Activated CD8-positive, alpha-beta memory T cell treated with anti-CD3 and anti-CD28 coated beads, Interleukin-2, amount 50 U/mL, for 1 hour (primary cell): ENCODE measurements around the gene RFX1.
"Not testable (repeated sequence)": the region's sequence is repeated elsewhere in the genome, so short reads cannot be mapped to it uniquely, and the experiment has no call there.

ENCODE experiments used
- DNase-seq: peaks from one replicate; pipeline ENCODE4 v3.0.0-alpha.2; 2020; ENCODE audit errors: extremely low read depth

Gene RFX1

GRCh38 chr19:14006085-14006765 is at the start of gene RFX1:
RFX1 (minus strand) TSS chr19:14006320; CDS start chr19:13993843, 12,477 bp downstream.
- DNase-seq: peak; percentile 99

GRCh38 chr19:14055396-14055795 is 49.3 kb upstream of the RFX1 start:
- no peak for DNase-seq

- DNase-seq: no peak
These were observed 48.6 kb upstream of the RFX1 start for GRCh38 chr19:14054721-14055120.

GRCh38 chr19:14054099-14054498 is 48.0 kb upstream of the RFX1 start:
- DNase-seq: no peak

GRCh38 chr19:14053500-14053899 is 47.4 kb upstream of the RFX1 start:
- no peak for DNase-seq

GRCh38 chr19:14053032-14053431 is 46.9 kb upstream of the RFX1 start:
- DNase-seq: no peak

DNA sequence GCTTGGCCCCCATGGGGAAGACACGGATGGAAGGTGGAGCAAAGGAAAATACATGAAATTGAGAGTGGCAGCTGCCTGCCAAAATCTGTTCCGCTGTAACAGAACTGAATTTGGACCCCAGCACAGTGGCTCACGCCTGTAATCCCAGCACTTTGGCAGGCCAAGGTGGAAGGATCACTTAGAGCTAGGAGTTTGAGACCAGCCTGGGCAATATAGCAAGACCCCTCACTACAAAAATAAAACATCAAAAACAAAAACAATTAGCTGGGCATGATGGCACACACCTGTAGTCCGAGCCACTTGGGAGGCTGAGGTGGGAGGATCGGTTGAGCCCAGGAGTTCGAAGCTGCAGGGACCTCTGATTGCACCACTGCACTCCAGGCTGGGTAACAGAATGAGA is 46.4 kb upstream of the RFX1 start:
- DNase-seq: no peak

DNA sequence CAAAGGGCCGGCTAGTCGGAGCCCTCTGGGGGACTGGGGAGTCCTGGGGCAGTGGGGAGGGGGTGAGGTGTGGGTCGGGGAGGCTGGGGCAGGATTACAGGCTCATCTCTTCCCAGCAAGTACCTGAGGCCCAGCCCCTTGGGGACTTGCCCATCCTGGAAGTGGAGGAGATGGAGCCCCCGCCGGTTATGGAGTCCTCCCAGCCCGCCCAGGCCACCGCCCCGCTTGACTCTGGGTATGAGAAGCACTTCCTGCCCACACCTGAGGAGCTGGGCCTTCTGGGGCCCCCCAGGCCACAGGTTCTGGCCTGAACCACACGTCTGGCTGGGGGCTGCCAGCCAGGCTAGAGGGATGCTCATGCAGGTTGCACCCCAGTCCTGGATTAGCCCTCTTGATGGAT is 45.9 kb upstream of the RFX1 start:
- DNase-seq: no peak

DNA sequence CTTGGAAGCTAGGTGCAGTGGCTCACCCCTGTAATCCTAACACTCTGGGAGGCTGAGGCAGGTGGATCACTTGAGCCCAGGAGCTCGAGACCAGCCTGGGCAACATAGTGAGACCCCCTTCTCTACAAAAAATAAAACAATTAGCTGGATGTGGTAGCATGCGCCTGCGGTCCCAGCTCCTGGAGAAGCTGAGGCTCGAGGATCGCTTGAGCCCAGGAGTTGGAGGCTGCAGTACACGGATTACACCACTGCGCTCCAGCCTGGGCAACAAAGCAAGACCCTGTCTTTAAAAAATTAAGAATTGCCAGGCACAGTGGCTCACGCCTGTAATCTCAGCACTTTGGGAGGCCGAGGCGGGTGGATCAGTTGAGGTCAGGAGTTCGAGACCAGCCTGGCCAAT is 44.8 kb upstream of the RFX1 start:
- not testable (repeated sequence) for DNase-seq

DNA sequence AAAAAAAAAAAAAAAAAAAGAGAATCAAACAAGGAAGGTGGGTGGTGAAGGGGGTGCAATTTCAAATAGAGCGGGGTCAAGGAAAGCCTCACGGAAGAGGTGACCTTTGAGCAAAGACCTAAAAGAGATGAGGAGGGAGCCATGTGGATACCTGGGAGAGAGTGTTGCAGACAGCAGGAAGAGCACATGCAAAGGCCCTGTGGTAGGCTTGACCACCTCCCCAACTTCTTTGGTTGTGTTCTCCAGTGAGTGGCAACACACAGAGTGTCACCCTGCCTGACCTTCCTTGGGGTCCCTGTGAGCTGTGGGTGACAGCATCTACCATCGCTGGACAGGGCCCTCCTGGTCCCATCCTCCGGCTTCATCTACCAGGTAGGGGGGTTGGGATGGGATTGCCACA is 44.4 kb upstream of the RFX1 start:
- DNase-seq: no peak

DNA sequence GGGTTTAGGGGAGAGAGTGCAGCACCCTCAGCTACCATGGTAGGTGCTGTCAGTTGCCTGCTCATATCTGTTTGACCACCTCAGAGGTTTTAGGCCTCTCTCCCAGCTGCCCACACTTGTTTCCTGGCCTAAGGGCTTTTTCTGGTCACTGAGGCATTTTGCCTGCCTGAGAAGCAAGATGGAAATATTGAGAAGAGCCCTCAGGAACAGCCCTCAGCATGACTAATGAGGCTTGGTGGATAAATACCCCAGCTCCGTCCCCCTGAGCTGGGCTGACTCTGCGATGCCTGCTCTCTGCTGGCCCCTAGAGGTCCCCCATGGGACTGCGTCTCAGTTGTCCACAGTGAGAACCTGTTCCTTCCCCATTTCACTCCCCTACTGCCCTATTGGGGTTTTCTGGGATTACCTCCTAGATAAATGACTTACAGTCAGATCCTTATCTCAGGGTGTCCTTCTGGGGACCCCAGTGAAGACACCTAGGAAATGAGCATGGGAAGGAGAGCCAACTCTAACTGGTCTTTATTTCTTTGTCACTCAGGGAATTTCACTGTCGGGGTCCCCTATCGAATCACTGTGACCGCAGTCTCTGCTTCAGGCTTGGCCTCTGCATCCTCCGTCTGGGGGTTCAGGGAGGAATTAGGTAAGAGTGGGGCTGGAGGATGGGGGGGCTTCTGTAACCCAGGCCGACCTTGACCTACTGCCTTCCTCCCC is 42.5 kb upstream of the RFX1 start:
- no peak for DNase-seq

DNA sequence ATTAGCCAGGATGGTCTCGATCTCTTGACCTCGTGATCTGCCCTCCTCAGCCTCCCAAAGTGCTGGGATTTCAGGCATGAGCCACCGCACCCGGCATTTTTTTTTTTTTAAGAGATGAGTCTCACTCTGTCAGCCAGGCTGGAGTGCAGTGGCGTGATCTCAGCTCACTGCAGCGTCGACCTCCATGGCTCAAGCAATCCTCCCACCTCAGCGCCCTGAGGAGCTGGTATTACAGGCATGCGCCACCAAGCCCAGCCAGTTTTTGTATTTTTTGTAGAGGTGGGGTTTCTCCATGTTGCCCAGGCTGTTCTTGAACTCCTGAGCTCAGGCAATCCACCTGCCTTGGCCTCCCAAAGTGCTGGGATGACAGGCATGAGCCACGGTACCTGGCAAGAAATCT is 41.7 kb upstream of the RFX1 start:
- not testable (repeated sequence) for DNase-seq

DNA sequence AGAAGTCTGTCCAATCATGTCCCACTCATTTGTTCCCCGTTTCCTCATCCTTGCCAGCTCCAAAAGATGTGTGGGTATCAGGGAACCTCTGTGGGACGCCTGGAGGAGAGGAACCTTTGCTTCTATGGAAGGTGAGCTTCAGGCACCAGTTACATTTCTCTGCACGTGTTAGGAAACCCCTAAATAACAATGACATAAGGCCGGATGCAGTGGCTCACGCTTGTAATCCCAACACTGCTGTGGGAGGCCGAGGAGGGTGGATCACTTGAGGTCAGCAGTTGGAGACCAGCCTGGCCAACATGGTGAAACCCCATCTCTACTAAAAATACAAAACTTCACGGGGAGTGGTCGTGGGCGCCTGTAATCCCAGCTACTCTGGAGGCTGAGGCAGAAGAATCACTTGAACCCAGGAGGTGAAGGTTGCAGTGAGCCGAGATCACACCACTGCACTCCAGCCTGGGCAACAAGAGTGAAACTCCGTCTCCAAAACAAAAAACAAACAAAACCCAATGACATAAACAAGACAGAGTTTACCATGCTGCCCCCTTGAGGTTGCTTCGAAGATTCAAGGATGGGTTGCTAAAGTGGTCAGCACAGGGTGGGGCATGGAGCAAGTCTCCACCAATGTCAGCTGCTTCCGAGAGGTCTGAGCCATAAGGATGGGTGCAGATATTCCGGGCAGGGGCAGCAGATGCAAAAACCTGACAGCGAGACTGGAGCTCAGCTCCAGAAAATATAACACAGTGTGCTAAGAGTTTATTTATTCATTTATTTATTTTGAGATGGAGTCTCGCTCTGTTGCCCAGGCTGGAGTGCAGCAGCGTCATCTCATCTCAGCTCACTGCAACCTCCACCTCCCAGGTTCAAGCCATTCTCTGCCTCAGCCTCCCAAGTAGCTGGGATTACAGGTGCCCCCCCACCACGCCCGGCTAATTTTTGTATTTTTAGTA is 36.8 kb upstream of the RFX1 start:
- not testable (repeated sequence) for DNase-seq

GRCh38 chr19:14039181-14039580 is 33.1 kb upstream of the RFX1 start:
- no peak for DNase-seq

DNA sequence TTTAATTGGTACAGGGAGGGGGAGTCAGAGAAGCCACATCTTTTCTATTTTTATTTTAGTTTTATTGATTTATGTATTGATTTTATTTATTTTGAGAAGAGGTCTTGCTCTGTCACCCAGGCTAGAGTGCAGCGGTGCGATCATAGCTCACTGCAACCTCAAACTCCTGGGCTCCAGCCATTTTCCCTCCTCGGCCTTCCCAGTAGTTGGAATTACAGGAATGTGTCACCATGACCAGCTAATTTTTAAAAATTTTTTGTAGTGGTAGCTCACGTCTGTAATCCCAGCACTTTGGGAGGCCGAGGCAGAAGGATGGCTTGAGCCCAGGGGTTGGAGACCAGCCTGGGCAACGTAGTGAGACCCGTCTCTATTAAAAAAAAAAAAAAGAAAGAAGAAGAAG is 29.6 kb upstream of the RFX1 start:
- no peak for DNase-seq

DNA sequence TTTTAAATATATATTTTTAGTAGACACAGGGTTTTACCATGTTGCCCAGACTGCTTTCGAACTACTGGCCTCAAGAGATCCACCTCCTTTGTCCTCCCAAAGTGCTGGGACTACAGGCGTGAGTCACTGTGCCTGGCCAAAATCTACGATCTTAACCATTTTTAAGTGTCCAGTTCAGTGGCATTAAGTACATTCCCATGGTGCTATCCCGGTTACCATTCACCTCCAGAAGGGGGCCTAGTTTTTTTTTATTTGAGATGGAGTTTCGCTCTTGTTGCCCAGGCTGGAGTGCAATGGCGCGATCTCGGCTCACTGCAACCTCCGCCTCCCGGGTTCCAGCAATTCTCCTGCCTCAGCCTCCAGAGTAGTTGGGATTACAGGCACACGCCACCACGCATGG is 29.0 kb upstream of the RFX1 start:
- not testable (repeated sequence) for DNase-seq

DNA sequence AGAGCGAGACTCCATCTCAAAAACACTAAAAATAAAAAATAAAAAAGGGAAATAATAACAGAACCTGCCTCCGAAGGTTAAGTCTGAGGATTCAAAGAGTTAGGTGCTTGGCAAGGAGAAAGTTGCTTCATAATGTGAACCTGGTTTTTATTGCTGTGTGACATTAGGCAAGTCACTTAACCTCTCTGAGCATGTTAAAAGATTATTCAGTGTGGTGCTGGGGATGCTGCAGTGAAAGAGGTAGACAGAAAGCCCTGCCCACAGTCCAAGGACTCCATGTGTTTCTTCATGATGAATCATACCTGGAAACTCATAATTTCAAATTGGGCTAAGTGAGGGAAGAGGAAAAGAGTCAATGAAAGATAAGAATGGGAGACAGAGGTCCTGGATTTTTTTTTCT is 27.8 kb upstream of the RFX1 start:
- DNase-seq: no peak

- DNase-seq: peak; percentile 57
These were observed 25.8 kb upstream of the RFX1 start, which contains the start of gene IL27RA for GRCh38 chr19:14031719-14032480. IL27RA (plus strand) TSS chr19:14031762; CDS start chr19:14031873, 111 bp downstream.

GRCh38 chr19:14030997-14031718 is 25.0 kb upstream of the RFX1 start:
- peak; percentile 51 for DNase-seq

DNA sequence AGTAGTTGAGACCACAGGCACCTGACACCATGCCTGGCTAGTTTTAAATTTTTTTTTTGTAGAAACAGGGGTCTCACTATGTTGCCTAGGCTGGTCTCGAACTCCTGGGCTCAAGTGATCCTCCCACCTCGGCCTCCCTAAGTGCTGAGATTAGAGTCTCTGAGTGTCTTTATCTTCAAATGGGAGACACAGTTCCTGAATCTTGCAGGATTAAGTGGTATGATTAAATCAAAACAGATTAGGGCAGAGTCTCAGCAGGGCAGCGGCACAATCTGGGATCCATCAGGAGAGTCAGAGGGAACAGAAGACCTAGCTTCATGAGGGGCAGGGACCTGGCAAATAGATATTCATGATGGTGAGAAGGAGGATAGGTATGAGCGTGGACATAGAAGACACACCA is 22.8 kb upstream of the RFX1 start:
- DNase-seq: no peak
